ENCODE measurements around the gene TBL1Y.

Gene TBL1Y

GRCh38 chrY:7002581-7002980 is 92.1 kb downstream of the TBL1Y start:
- TF ChIP-seq GATA2 (IDR thresholded peaks at IDR 0.05; ENCODE audit: low read depth, low read length): no peak
- TF ChIP-seq GATA3 (IDR thresholded peaks at IDR 0.05; ENCODE audit: low read depth, low read length): no peak

GRCh38 chrY:7007911-7008310 is 97.4 kb downstream of the TBL1Y start:
- no peak for TF ChIP-seq GATA3 (IDR thresholded peaks at IDR 0.05; ENCODE audit: low read depth, low read length)
- TF ChIP-seq GATA2 (IDR thresholded peaks at IDR 0.05; ENCODE audit: low read depth, low read length): no peak

GRCh38 chrY:7008578-7009355 is 98.3 kb downstream of the TBL1Y start:
- TF ChIP-seq GATA3 (IDR thresholded peaks at IDR 0.05; ENCODE audit: low read depth, low read length): no peak
- TF ChIP-seq GATA2 (IDR thresholded peaks at IDR 0.05; ENCODE audit: low read depth, low read length): no peak

GRCh38 chrY:7013051-7013450 is 102.6 kb downstream of the TBL1Y start:
- no peak for TF ChIP-seq GATA2 (IDR thresholded peaks at IDR 0.05; ENCODE audit: low read depth, low read length)
- no peak for TF ChIP-seq GATA3 (IDR thresholded peaks at IDR 0.05; ENCODE audit: low read depth, low read length)

- TF ChIP-seq GATA3 (IDR thresholded peaks at IDR 0.05; ENCODE audit: low read depth, low read length): no peak
- TF ChIP-seq GATA2 (IDR thresholded peaks at IDR 0.05; ENCODE audit: low read depth, low read length): no peak
These were observed 106.0 kb downstream of the TBL1Y start for GRCh38 chrY:7016521-7016920.

GRCh38 chrY:7017244-7018080 is 107.0 kb downstream of the TBL1Y start:
- TF ChIP-seq GATA2 (IDR thresholded peaks at IDR 0.05; ENCODE audit: low read depth, low read length) (no peak), GATA3 (IDR thresholded peaks at IDR 0.05; ENCODE audit: low read depth, low read length) (no peak)

GRCh38 chrY:7039037-7039436 is 128.5 kb downstream of the TBL1Y start:
- TF ChIP-seq GATA2 (IDR thresholded peaks at IDR 0.05; ENCODE audit: low read depth, low read length): no peak
- no peak for TF ChIP-seq GATA3 (IDR thresholded peaks at IDR 0.05; ENCODE audit: low read depth, low read length)

GRCh38 chrY:7040662-7041061 is 130.2 kb downstream of the TBL1Y start:
- no peak for TF ChIP-seq GATA3 (IDR thresholded peaks at IDR 0.05; ENCODE audit: low read depth, low read length)

GRCh38 chrY:7041983-7042382 is 131.5 kb downstream of the TBL1Y start:
- no peak for TF ChIP-seq GATA2 (IDR thresholded peaks at IDR 0.05; ENCODE audit: low read depth, low read length)
- no peak for TF ChIP-seq GATA3 (IDR thresholded peaks at IDR 0.05; ENCODE audit: low read depth, low read length)

GRCh38 chrY:7056886-7057285 is 146.4 kb downstream of the TBL1Y start:
- no peak for TF ChIP-seq GATA3 (IDR thresholded peaks at IDR 0.05; ENCODE audit: low read depth, low read length)
- no peak for TF ChIP-seq GATA2 (IDR thresholded peaks at IDR 0.05; ENCODE audit: low read depth, low read length)

GRCh38 chrY:7078725-7079124 is 168.2 kb downstream of the TBL1Y start:
- TF ChIP-seq GATA2 (IDR thresholded peaks at IDR 0.05; ENCODE audit: low read depth, low read length) (no peak), GATA3 (IDR thresholded peaks at IDR 0.05; ENCODE audit: low read depth, low read length) (no peak)

GRCh38 chrY:7085606-7086005 is 175.1 kb downstream of the TBL1Y start:
- no peak for TF ChIP-seq GATA3 (IDR thresholded peaks at IDR 0.05; ENCODE audit: low read depth, low read length)
- no peak for TF ChIP-seq GATA2 (IDR thresholded peaks at IDR 0.05; ENCODE audit: low read depth, low read length)

GRCh38 chrY:7092836-7093235 is 182.3 kb downstream of the TBL1Y start:
- TF ChIP-seq GATA3 (IDR thresholded peaks at IDR 0.05; ENCODE audit: low read depth, low read length) (no peak), GATA2 (IDR thresholded peaks at IDR 0.05; ENCODE audit: low read depth, low read length) (no peak)

GRCh38 chrY:7094365-7094764 is 183.9 kb downstream of the TBL1Y start:
- TF ChIP-seq GATA3 (IDR thresholded peaks at IDR 0.05; ENCODE audit: low read depth, low read length) (no peak), GATA2 (IDR thresholded peaks at IDR 0.05; ENCODE audit: low read depth, low read length) (no peak)

GRCh38 chrY:7097021-7097420 is 186.5 kb downstream of the TBL1Y start:
- TF ChIP-seq GATA3 (IDR thresholded peaks at IDR 0.05; ENCODE audit: low read depth, low read length) (no peak), GATA2 (IDR thresholded peaks at IDR 0.05; ENCODE audit: low read depth, low read length) (no peak)
